HEK293 (cell line): ENCODE results near the gene PHKA2.

Experiments used
- CTCF ChIA-PET: fragments of 350-600 bp; formaldehyde crosslinking; extraction: SDS; loops from one replicate; lab custom pipeline; 2021; ENCODE audit warnings: antibody characterized with exemption; lab: Yijun Ruan, JAX
- POLR2A ChIA-PET: fragments of 300-600 bp; formaldehyde crosslinking; extraction: SDS; loops from one replicate; lab custom pipeline; 2020; ENCODE audit warnings: antibody characterized with exemption, inconsistent platforms; lab: Yijun Ruan, JAX
- H3K27ac ChIP-seq: fragments of 200-500 bp; sonication (Bioruptor generic); 2 replicates; pipeline ENCODE4 v1.5.1; 2014; ENCODE audit warnings: low read depth, low read length, control low read depth, inconsistent platforms; ENCODE audit errors: extremely low read depth
- H3K36me3 ChIP-seq, 2 experiments: fragments of 200-500 bp in 1 of 2; sonication (Bioruptor generic) in 1 of 2; 1 replicate in 1 of 2; 2 replicates in 1 of 2; pipeline ENCODE4 v1.5.1; 2014 to 2017; ENCODE audit warnings: inconsistent platforms in 2 of 2, low read length in 2 of 2; ENCODE audit not compliant: control insufficient read depth in 2 of 2, insufficient read depth in 1 of 2
- H3K4me1 ChIP-seq: fragments of 200-500 bp; sonication (Bioruptor generic); 2 replicates; pipeline ENCODE4 v1.5.1; 2014; ENCODE audit warnings: mild to moderate bottlenecking, low read length, inconsistent platforms; ENCODE audit not compliant: control insufficient read depth, insufficient read depth
- H3K4me3 ChIP-seq: 2 replicates; pipeline ENCODE4 v1.5.1; 2011; ENCODE audit warnings: low read depth, mild to moderate bottlenecking, control low read depth, low read length, moderate library complexity
- H3K9me3 ChIP-seq: fragments of 200-500 bp; sonication (Bioruptor generic); 2 replicates; pipeline ENCODE4 v1.5.1; 2014; ENCODE audit warnings: low read depth, low read length, inconsistent platforms; ENCODE audit not compliant: control insufficient read depth, insufficient read depth
- GLIS1 ChIP-seq: fragments of 450-650 bp; formaldehyde crosslinking; IDR thresholded peaks from 2 replicates; pipeline ENCODE4 v1.5.1; 2016; ENCODE audit warnings: missing biosample characterization, missing genetic modification characterization
- KLF10 ChIP-seq: fragments of 450-650 bp; IDR thresholded peaks from 2 replicates; pipeline ENCODE4 v1.5.1; 2018; ENCODE audit warnings: missing biosample characterization, mild to moderate bottlenecking, missing genetic modification characterization
- KLF7 ChIP-seq: fragments of 450-650 bp; formaldehyde crosslinking; IDR thresholded peaks from 2 replicates; pipeline ENCODE4 v1.5.1; 2016; ENCODE audit warnings: missing biosample characterization, missing genetic modification characterization, borderline replicate concordance
- KLF9 ChIP-seq: fragments of 450-650 bp; formaldehyde crosslinking; IDR thresholded peaks from 2 replicates; pipeline ENCODE4 v1.5.1; 2016; ENCODE audit warnings: missing biosample characterization, missing genetic modification characterization, low read depth
- MZF1 ChIP-seq: fragments of 450-650 bp; formaldehyde crosslinking; IDR thresholded peaks from 2 replicates; pipeline ENCODE4 v1.5.1; 2017; ENCODE audit warnings: missing biosample characterization, missing genetic modification characterization, borderline replicate concordance
- SCRT2 ChIP-seq: fragments of 450-650 bp; formaldehyde crosslinking; IDR thresholded peaks from 2 replicates; pipeline ENCODE4 v1.5.1; 2016; ENCODE audit warnings: missing biosample characterization, missing genetic modification characterization
- WT1 ChIP-seq: fragments of 450-650 bp; formaldehyde crosslinking; IDR thresholded peaks from 2 replicates; pipeline ENCODE4 v1.5.1; 2016; ENCODE audit warnings: missing biosample characterization, missing genetic modification characterization
- YY1 ChIP-seq: fragments of 450-650 bp; formaldehyde crosslinking; IDR thresholded peaks from 2 replicates; pipeline ENCODE4 v1.5.1; 2018; ENCODE audit warnings: missing biosample characterization, missing genetic modification characterization
- ZBTB48 ChIP-seq: fragments of 450-650 bp; formaldehyde crosslinking; IDR thresholded peaks from 2 replicates; pipeline ENCODE4 v1.5.1; 2016; ENCODE audit warnings: missing biosample characterization, missing genetic modification characterization
- ZBTB6 ChIP-seq: fragments of 450-650 bp; formaldehyde crosslinking; IDR thresholded peaks from 2 replicates; pipeline ENCODE4 v1.5.1; 2017; ENCODE audit warnings: missing biosample characterization, missing genetic modification characterization
- ZBTB8A ChIP-seq: fragments of 450-650 bp; formaldehyde crosslinking; IDR thresholded peaks from 2 replicates; pipeline ENCODE4 v1.5.1; 2016; ENCODE audit warnings: missing biosample characterization, missing genetic modification characterization
- ZIC2 ChIP-seq: fragments of 450-650 bp; formaldehyde crosslinking; IDR thresholded peaks from 2 replicates; pipeline ENCODE4 v1.5.1; 2016; ENCODE audit warnings: missing biosample characterization, missing genetic modification characterization
- ZNF10 ChIP-seq: fragments of 450-650 bp; formaldehyde crosslinking; IDR thresholded peaks from 2 replicates; pipeline ENCODE4 v1.5.1; 2017; ENCODE audit warnings: missing biosample characterization, missing genetic modification characterization
- ZNF148 ChIP-seq: fragments of 450-650 bp; formaldehyde crosslinking; IDR thresholded peaks from 2 replicates; pipeline ENCODE4 v1.5.0; 2017; ENCODE audit warnings: missing biosample characterization, missing genetic modification characterization, borderline replicate concordance
- ZNF280D ChIP-seq: fragments of 450-650 bp; formaldehyde crosslinking; IDR thresholded peaks from 2 replicates; pipeline ENCODE4 v1.5.1; 2016; ENCODE audit warnings: missing biosample characterization, missing genetic modification characterization
- ZNF548 ChIP-seq: fragments of 450-650 bp; formaldehyde crosslinking; IDR thresholded peaks from 2 replicates; pipeline ENCODE4 v1.5.1; 2016; ENCODE audit warnings: missing biosample characterization, missing genetic modification characterization
- ZNF571 ChIP-seq: fragments of 450-650 bp; formaldehyde crosslinking; IDR thresholded peaks from 2 replicates; pipeline ENCODE4 v1.5.0; 2017; ENCODE audit warnings: missing biosample characterization, missing genetic modification characterization
- ZNF626 ChIP-seq: fragments of 450-650 bp; sonication (Bioruptor Pico); formaldehyde crosslinking; IDR thresholded peaks from 2 replicates; pipeline ENCODE4 v1.5.1; 2018; ENCODE audit warnings: missing biosample characterization, missing genetic modification characterization, inconsistent platforms
- ZNF658 ChIP-seq: fragments of 450-650 bp; formaldehyde crosslinking; IDR thresholded peaks from 2 replicates; pipeline ENCODE4; 2016; ENCODE audit warnings: missing biosample characterization, missing genetic modification characterization
- TF ChIP-seq, protein P1 (sequence below): fragments of 450-650 bp; formaldehyde crosslinking; IDR thresholded peaks from 2 replicates; pipeline ENCODE4 v1.5.1; 2016; ENCODE audit warnings: missing biosample characterization, missing genetic modification characterization
- TF ChIP-seq, protein P2 (sequence below): fragments of 450-650 bp; formaldehyde crosslinking; IDR thresholded peaks from 2 replicates; pipeline ENCODE4 v1.5.1; 2016; ENCODE audit warnings: missing biosample characterization, missing genetic modification characterization

Gene PHKA2

GRCh38 chrX:18877469-18877868, 106.4 kb downstream of the PHKA2 start:
- TF ChIP-seq ZNF10: no peak
- no peak for TF ChIP-seq MZF1 (tag by site-specific recombination)
- TF ChIP-seq, protein P1, sequence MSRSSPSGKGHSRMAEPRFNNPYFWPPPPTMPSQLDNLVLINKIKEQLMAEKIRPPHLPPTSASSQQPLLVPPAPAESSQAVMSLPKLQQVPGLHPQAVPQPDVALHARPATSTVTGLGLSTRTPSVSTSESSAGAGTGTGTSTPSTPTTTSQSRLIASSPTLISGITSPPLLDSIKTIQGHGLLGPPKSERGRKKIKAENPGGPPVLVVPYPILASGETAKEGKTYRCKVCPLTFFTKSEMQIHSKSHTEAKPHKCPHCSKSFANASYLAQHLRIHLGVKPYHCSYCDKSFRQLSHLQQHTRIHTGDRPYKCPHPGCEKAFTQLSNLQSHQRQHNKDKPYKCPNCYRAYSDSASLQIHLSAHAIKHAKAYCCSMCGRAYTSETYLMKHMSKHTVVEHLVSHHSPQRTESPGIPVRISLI (tag by site-specific recombination): no peak
- TF ChIP-seq, protein P2, sequence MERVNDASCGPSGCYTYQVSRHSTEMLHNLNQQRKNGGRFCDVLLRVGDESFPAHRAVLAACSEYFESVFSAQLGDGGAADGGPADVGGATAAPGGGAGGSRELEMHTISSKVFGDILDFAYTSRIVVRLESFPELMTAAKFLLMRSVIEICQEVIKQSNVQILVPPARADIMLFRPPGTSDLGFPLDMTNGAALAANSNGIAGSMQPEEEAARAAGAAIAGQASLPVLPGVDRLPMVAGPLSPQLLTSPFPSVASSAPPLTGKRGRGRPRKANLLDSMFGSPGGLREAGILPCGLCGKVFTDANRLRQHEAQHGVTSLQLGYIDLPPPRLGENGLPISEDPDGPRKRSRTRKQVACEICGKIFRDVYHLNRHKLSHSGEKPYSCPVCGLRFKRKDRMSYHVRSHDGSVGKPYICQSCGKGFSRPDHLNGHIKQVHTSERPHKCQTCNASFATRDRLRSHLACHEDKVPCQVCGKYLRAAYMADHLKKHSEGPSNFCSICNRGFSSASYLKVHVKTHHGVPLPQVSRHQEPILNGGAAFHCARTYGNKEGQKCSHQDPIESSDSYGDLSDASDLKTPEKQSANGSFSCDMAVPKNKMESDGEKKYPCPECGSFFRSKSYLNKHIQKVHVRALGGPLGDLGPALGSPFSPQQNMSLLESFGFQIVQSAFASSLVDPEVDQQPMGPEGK (tag by site-specific recombination): no peak
- TF ChIP-seq ZNF148 (tag by site-specific recombination): no peak
- TF ChIP-seq ZNF658: no peak
- no peak for TF ChIP-seq ZNF280D (tag by site-specific recombination)
- TF ChIP-seq KLF7 (tag by site-specific recombination): no peak
- no peak for TF ChIP-seq ZBTB8A (tag by site-specific recombination)
- no peak for TF ChIP-seq ZBTB6
- TF ChIP-seq ZNF626 (tag by site-specific recombination): no peak
- TF ChIP-seq WT1 (tag by site-specific recombination): no peak
- TF ChIP-seq ZNF548 (tag by site-specific recombination): no peak
- no peak for TF ChIP-seq ZNF571
- no peaks in the 10 kb centered on the region; the same call in 1 of the 2 replicates for H3K4me1 ChIP-seq
- H3K27ac ChIP-seq: no peak overlapping the region
- no peak overlapping the region for H3K4me3 ChIP-seq
- ChIA-PET CTCF (interaction anchor here (0.6 to 1.8 kb wide), 2 partner anchors 9 to 835 kb away, joined by 4 to 5 read pairs; no protein-coding TSS in a partner anchor), POLR2A (no interaction called here)
- no peaks in the 10 kb centered on the region for H3K9me3 ChIP-seq
- no peaks in the 10 kb centered on the region for H3K36me3 ChIP-seq

- CTCF ChIA-PET: interaction anchor here (0.6 to 1.1 kb wide), 3 partner anchors 11 to 348 kb away, joined by 3 to 4 read pairs (median 4); no protein-coding TSS in a partner anchor
- Histone ChIP-seq H3K4me3 (no peak overlapping the region), H3K9me3 (no peaks in the 10 kb centered on the region), H3K36me3 (no peaks in the 10 kb centered on the region), H3K27ac (no peak overlapping the region), H3K4me1 (no peaks in the 10 kb centered on the region; the same call in 1 of the 2 replicates)
- POLR2A ChIA-PET: no interaction called here
- TF ChIP-seq KLF10 (tag by site-specific recombination) (no peak), SCRT2 (tag by site-specific recombination) (peak; percentile 52; the same call in 1 of the 2 replicates), GLIS1 (tag by site-specific recombination) (peak; percentile 71), ZIC2 (tag by site-specific recombination) (peak; percentile 84; the same call in 1 of the 2 replicates), ZBTB48 (tag by site-specific recombination) (peak; percentile 49; the same call in 1 of the 2 replicates), YY1 (tag by site-specific recombination) (no peak), KLF9 (tag by site-specific recombination) (peak; percentile 69; the same call in 1 of the 2 replicates)
Measured at GRCh38 chrX:18875256-18875878, 108.5 kb downstream of the PHKA2 start.
